Umbilical cord (tissue), 2 donors: ENCODE results near the gene NR2C2AP. TPM values are rescaled to one million over a fixed set of nuclear protein-coding genes. Genes with fewer than 3 reads are reported as not detected.

Experiments
- DNase-seq: peaks from one replicate; pipeline ENCODE4 v3.0.0-alpha.2; 2015; ENCODE audit warnings: low spot score
- total RNA-seq: library from RNA; depleted of rRNA; stranded (reverse); fragments of >200 nt; gene quantifications from one replicate; pipeline ENCODE4 v1.2.3, GENCODE V29; 2014; ENCODE audit warnings: low replicate concordance; ENCODE audit not compliant: insufficient read depth

NR2C2AP gene
- total RNA-seq, 1 donor from 2014 or later: 4.8 TPM

GRCh38 chr19:19152668-19153384 is 50.4 kb downstream of the NR2C2AP start:
- DNase-seq: no peak

- DNase-seq: no peak
Observed at GRCh38 chr19:19151418-19151817, 51.8 kb downstream of the NR2C2AP start.

Other genes starting within 250 kb of the NR2C2AP start
- 32.7 TPM for gene SUGP2, start 169.9 kb downstream of the NR2C2AP start, total RNA-seq
- gene ARMC6, start 169.8 kb downstream of the NR2C2AP start, total RNA-seq: 19.3 TPM
- gene SLC25A42, start 139.4 kb downstream of the NR2C2AP start, total RNA-seq: 13.2 TPM
- gene TMEM161A, start 64.9 kb downstream of the NR2C2AP start, total RNA-seq: 6.7 TPM
- gene MEF2B, start 33.2 kb downstream of the NR2C2AP start, total RNA-seq: 0.72 TPM
- gene BORCS8, start 11.3 kb downstream of the NR2C2AP start, total RNA-seq: 15.4 TPM
- gene RFXANK, start 11.2 kb downstream of the NR2C2AP start, total RNA-seq: 42.9 TPM
- 0.72 TPM for gene NCAN, start 8.5 kb upstream of the NR2C2AP start, total RNA-seq
- 10.8 TPM for gene TM6SF2, start 69.9 kb upstream of the NR2C2AP start, total RNA-seq
- gene SUGP1, start 117.1 kb upstream of the NR2C2AP start, total RNA-seq: 27.0 TPM
- 20.7 TPM for gene MAU2, start 117.4 kb upstream of the NR2C2AP start, total RNA-seq
- gene GATAD2A, start 202.3 kb upstream of the NR2C2AP start, total RNA-seq: 10.4 TPM